GM12891 (cell line): ENCODE data around the gene TRAPPC11.

ENCODE experiments used
- PAX5 ChIP-seq: IDR thresholded peaks from 2 replicates; pipeline ENCODE4 v1.6.1; 2011; ENCODE audit warnings: low read length, moderate library complexity, mild to moderate bottlenecking; ENCODE audit not compliant: insufficient read depth, severe bottlenecking
- POLR2A ChIP-seq: IDR thresholded peaks from 2 replicates; pipeline ENCODE4 v1.6.1; 2011; ENCODE audit warnings: low read depth, low read length, control low read depth
- POLR2AphosphoS5 ChIP-seq: IDR thresholded peaks from 2 replicates; pipeline ENCODE4 v1.6.1; 2011; ENCODE audit warnings: low read depth, low read length, control low read depth
- POU2F2 ChIP-seq: IDR thresholded peaks from 2 replicates; pipeline ENCODE4 v1.6.1; 2011; ENCODE audit warnings: low read depth, mild to moderate bottlenecking, control low read depth, low read length, moderate library complexity
- SPI1 ChIP-seq: IDR thresholded peaks from 2 replicates; pipeline ENCODE4 v1.6.1; 2011; ENCODE audit warnings: low read depth, low read length, control low read depth
- TAF1 ChIP-seq: IDR thresholded peaks from 2 replicates; pipeline ENCODE4 v1.6.1; 2011; ENCODE audit warnings: low read depth, low read length, control low read depth

- TF ChIP-seq POLR2A (no peak), TAF1 (no peak), POLR2AphosphoS5 (no peak), PAX5 (no peak), SPI1 (no peak), POU2F2 (no peak)
These were observed 26.4 kb upstream of the TRAPPC11 start for GRCh38 chr4:183632689-183633088.
